ENCODE results near the gene LPP. TPM values are rescaled to one million over a fixed set of nuclear protein-coding genes. Genes with fewer than 3 reads are reported as not detected.
A peak's percentile ranks its signal among the peaks of the same experiment; 100 is the strongest.

Gene LPP
- total RNA-seq, 6 experiments from 2014 or later = 41.5 to 90.5 (median 69.5) TPM

- DNase-seq (no peak), ATAC-seq (no peak)
- Histone ChIP-seq H3K4me3 (no peak overlapping the region), H3K4me1 (peaks cover 0 to 25% (median 13%) of the 10 kb centered on the region in 4 donors), H3K27me3 (no peaks in the 10 kb centered on the region), H3K27ac (peak overlapping the region in 2 of 3 donors; percentile 6 to 71), H3K36me3 (no peaks in the 10 kb centered on the region), H3K9me3 (no peaks in the 10 kb centered on the region)
- TF ChIP-seq CTCF (IDR thresholded peaks at IDR 0.05) (no peak), POLR2A (IDR thresholded peaks at IDR 0.05) (no peak)
- 79% methylated on average over 2 of the region's 2 CpGs for WGBS (ENCODE audit: insufficient coverage, low coverage, low lambda C conversion rate, missing lambda C conversion rate)
- intact Hi-C loops (cut with DNase I) = no loop called here
These were observed 314.2 kb downstream of the LPP start for GRCh38 chr3:188468196-188468595.

GRCh38 chr3:188468662-188469061, 314.7 kb downstream of the LPP start:
- peak overlapping the region in 2 of 3 donors; percentile 6 to 71 for H3K27ac ChIP-seq
- no peak for TF ChIP-seq CTCF (IDR thresholded peaks at IDR 0.05)
- TF ChIP-seq POLR2A (IDR thresholded peaks at IDR 0.05) = no peak
- ATAC-seq = peak; percentile 41 to 67 (median 54)
- H3K36me3 ChIP-seq = no peaks in the 10 kb centered on the region
- intact Hi-C loops (cut with DNase I) = no loop called here
- peak in 2 of 3 donors; percentile 57 to 61 for DNase-seq
- 43% methylated on average over 3 of the region's 3 CpGs for WGBS (ENCODE audit: insufficient coverage, low coverage, low lambda C conversion rate, missing lambda C conversion rate)
- no peaks in the 10 kb centered on the region for H3K27me3 ChIP-seq
- H3K4me1 ChIP-seq = peaks cover 0 to 29% (median 15%) of the 10 kb centered on the region in 4 donors
- no peak overlapping the region for H3K4me3 ChIP-seq
- H3K9me3 ChIP-seq = no peaks in the 10 kb centered on the region

- Histone ChIP-seq H3K4me3 (no peak overlapping the region), H3K9me3 (no peaks in the 10 kb centered on the region), H3K36me3 (no peaks in the 10 kb centered on the region), H3K4me1 (peaks cover 0 to 35% (median 19%) of the 10 kb centered on the region in 4 donors), H3K27ac (peak overlapping the region in 1 of 3 donors; percentile 71), H3K27me3 (no peaks in the 10 kb centered on the region)
- no peak for TF ChIP-seq CTCF (IDR thresholded peaks at IDR 0.05)
- TF ChIP-seq POLR2A (IDR thresholded peaks at IDR 0.05) = no peak
- no peak for DNase-seq
- ATAC-seq = peak; percentile 20 to 82 (median 73)
- intact Hi-C loops (cut with DNase I) = no loop called here
- 18% methylated on average over 9 of the region's 10 CpGs for WGBS (ENCODE audit: insufficient coverage, low coverage, low lambda C conversion rate, missing lambda C conversion rate)
These were observed 315.4 kb downstream of the LPP start for GRCh38 chr3:188469228-188469885.

- no peak overlapping the region for H3K4me3 ChIP-seq
- DNase-seq (no peak), ATAC-seq (no peak)
- H3K36me3 ChIP-seq = no peaks in the 10 kb centered on the region
- intact Hi-C loops (cut with DNase I) = no loop called here
- H3K9me3 ChIP-seq = no peaks in the 10 kb centered on the region
- no peak overlapping the region for H3K27ac ChIP-seq
- H3K27me3 ChIP-seq = no peaks in the 10 kb centered on the region
- TF ChIP-seq POLR2A (IDR thresholded peaks at IDR 0.05) (no peak), CTCF (IDR thresholded peaks at IDR 0.05) (no peak)
- H3K4me1 ChIP-seq = peaks cover 0 to 38% (median 21%) of the 10 kb centered on the region in 4 donors
- WGBS (ENCODE audit: insufficient coverage, low coverage, low lambda C conversion rate, missing lambda C conversion rate) = 93% methylated on average over 3 of the region's 4 CpGs
These were observed 316.7 kb downstream of the LPP start for GRCh38 chr3:188470508-188471130.

Data from right lobe of liver (tissue), 6 donors.